Hepatocyte (in vitro differentiated cells): ENCODE measurements around the gene HSD17B8.

Source experiments
- EZH2 ChIP-seq: fragments of 200-600 bp; sonication (generic); IDR thresholded peaks from 2 replicates; pipeline ENCODE4 v1.6.1; 2016; ENCODE audit warnings: antibody characterized with exemption, mild to moderate bottlenecking, borderline replicate concordance
- EZH2phosphoT487 ChIP-seq: fragments of 200-600 bp; sonication (generic); IDR thresholded peaks from one replicate; pipeline ENCODE4 v1.6.1; 2018; ENCODE audit warnings: antibody characterized with exemption, mild to moderate bottlenecking, low read depth, moderate library complexity; ENCODE audit not compliant: unreplicated experiment, severe bottlenecking
- TF ChIP-seq, protein P1 (sequence below): fragments of 200-600 bp; sonication (generic); IDR thresholded peaks from 2 replicates; pipeline ENCODE4 v1.5.1; 2016; ENCODE audit warnings: antibody characterized with exemption, mild to moderate bottlenecking; ENCODE audit not compliant: poor library complexity

- TF ChIP-seq EZH2, result no peak
- TF ChIP-seq, protein P1, sequence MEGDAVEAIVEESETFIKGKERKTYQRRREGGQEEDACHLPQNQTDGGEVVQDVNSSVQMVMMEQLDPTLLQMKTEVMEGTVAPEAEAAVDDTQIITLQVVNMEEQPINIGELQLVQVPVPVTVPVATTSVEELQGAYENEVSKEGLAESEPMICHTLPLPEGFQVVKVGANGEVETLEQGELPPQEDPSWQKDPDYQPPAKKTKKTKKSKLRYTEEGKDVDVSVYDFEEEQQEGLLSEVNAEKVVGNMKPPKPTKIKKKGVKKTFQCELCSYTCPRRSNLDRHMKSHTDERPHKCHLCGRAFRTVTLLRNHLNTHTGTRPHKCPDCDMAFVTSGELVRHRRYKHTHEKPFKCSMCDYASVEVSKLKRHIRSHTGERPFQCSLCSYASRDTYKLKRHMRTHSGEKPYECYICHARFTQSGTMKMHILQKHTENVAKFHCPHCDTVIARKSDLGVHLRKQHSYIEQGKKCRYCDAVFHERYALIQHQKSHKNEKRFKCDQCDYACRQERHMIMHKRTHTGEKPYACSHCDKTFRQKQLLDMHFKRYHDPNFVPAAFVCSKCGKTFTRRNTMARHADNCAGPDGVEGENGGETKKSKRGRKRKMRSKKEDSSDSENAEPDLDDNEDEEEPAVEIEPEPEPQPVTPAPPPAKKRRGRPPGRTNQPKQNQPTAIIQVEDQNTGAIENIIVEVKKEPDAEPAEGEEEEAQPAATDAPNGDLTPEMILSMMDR, result no peak
- no peak for TF ChIP-seq EZH2phosphoT487
These were observed 10.8 kb upstream of the HSD17B8 start for GRCh38 chr6:33193619-33194018.
